ENCODE data around the gene DCTN5. TPM values are rescaled to one million over a fixed set of nuclear protein-coding genes. Genes with fewer than 3 reads are reported as not detected.

The DCTN5 gene
- total and polyA plus RNA-seq, 9 donors = 9.2 to 64.6 (median 34.6) TPM

GRCh38 chr16:23679274-23679985, 38.2 kb downstream of the DCTN5 start:
- intact Hi-C loops (cut with DNase I) = no loop called here
- TF ChIP-seq CTCF (IDR thresholded peaks at IDR 0.05) (no peak), EP300 (IDR thresholded peaks at IDR 0.05) (no peak), POLR2A (IDR thresholded peaks at IDR 0.05) (no peak)
- peak overlapping the region; percentile 44 for H3K4me3 ChIP-seq
- H3K9me3 ChIP-seq = no peaks in the 10 kb centered on the region
- no peaks in the 10 kb centered on the region for H3K27me3 ChIP-seq
- H3K4me1 ChIP-seq (ENCODE audit: insufficient read depth) = peaks cover 3% of the 10 kb centered on the region
- 9 to 11% (median 11%) methylated on average over 24 of the region's 24 CpGs for WGBS, 3 donors
- no peak overlapping the region for H3K27ac ChIP-seq
- DNase-seq = no peak
- no peaks in the 10 kb centered on the region for H3K36me3 ChIP-seq

GRCh38 chr16:23679986-23680336, 38.7 kb downstream of the DCTN5 start:
- TF ChIP-seq POLR2A (IDR thresholded peaks at IDR 0.05) = no peak
- no peak for TF ChIP-seq CTCF (IDR thresholded peaks at IDR 0.05)
- no peak for TF ChIP-seq EP300 (IDR thresholded peaks at IDR 0.05)
- no peaks in the 10 kb centered on the region for H3K9me3 ChIP-seq
- H3K4me1 ChIP-seq (ENCODE audit: insufficient read depth) = peaks cover 3% of the 10 kb centered on the region
- WGBS, 3 donors = 40 to 47% (median 43%) methylated on average over 6 of the region's 6 CpGs
- H3K36me3 ChIP-seq = no peaks in the 10 kb centered on the region
- H3K27me3 ChIP-seq = no peaks in the 10 kb centered on the region
- no peak overlapping the region for H3K4me3 ChIP-seq
- intact Hi-C loops (cut with DNase I) = no loop called here
- no peak overlapping the region for H3K27ac ChIP-seq
- no peak for DNase-seq

GRCh38 chr16:23682181-23682580, 40.9 kb downstream of the DCTN5 start:
- Histone ChIP-seq H3K4me1 (ENCODE audit: insufficient read depth) (peaks cover 3% of the 10 kb centered on the region), H3K27ac (no peak overlapping the region), H3K27me3 (no peaks in the 10 kb centered on the region), H3K9me3 (no peaks in the 10 kb centered on the region), H3K36me3 (no peaks in the 10 kb centered on the region), H3K4me3 (no peak overlapping the region)
- 94 to 97% (median 96%) methylated on average over 1 of the region's 1 CpG for WGBS, 3 donors
- DNase-seq = no peak
- intact Hi-C loops (cut with DNase I) = no loop called here
- TF ChIP-seq EP300 (IDR thresholded peaks at IDR 0.05) (no peak), POLR2A (IDR thresholded peaks at IDR 0.05) (no peak), CTCF (IDR thresholded peaks at IDR 0.05) (no peak)

GRCh38 chr16:23683487-23683886, 42.2 kb downstream of the DCTN5 start:
- no peaks in the 10 kb centered on the region for H3K9me3 ChIP-seq
- TF ChIP-seq CTCF (IDR thresholded peaks at IDR 0.05) = no peak
- no peak for TF ChIP-seq EP300 (IDR thresholded peaks at IDR 0.05)
- no peak for TF ChIP-seq POLR2A (IDR thresholded peaks at IDR 0.05)
- no peak overlapping the region for H3K27ac ChIP-seq
- DNase-seq = no peak
- WGBS, 3 donors = 84 to 90% (median 90%) methylated on average over 3 of the region's 3 CpGs
- H3K4me3 ChIP-seq = no peak overlapping the region
- H3K4me1 ChIP-seq (ENCODE audit: insufficient read depth) = peaks cover 3% of the 10 kb centered on the region
- peaks cover 3% of the 10 kb centered on the region for H3K36me3 ChIP-seq
- intact Hi-C loops (cut with DNase I) = no loop called here
- no peaks in the 10 kb centered on the region for H3K27me3 ChIP-seq
